HG02798 (cell line): Measurements from ENCODE around the gene SVBP.
"Not testable (repeated sequence)": the region's sequence is repeated elsewhere in the genome, so short reads cannot be mapped to it uniquely, and the experiment has no call there.

Source experiments
- ATAC-seq: cut with Tn5 transposase; IDR thresholded peaks from one replicate; pipeline ENCODE4 v1.9.1; 2021; ENCODE audit warnings: mild to moderate bottlenecking; ENCODE audit not compliant: unreplicated experiment, poor library complexity

SVBP gene

GRCh38 chr1:42816585-42817439 lies at the start of gene SVBP, which contains the start of gene ERMAP:
Gene SVBP (minus strand): TSS chr1:42817397. CDS start chr1:42816544, 853 bp downstream.
Gene ERMAP (plus strand): TSS chr1:42817122. CDS start chr1:42830449, 13,327 bp downstream.
- peak; percentile 94 for ATAC-seq

GRCh38 chr1:42866549-42866948 lies 49.4 kb upstream of the SVBP start:
- no peak for ATAC-seq

- no peak for ATAC-seq
Observed at GRCh38 chr1:42861014-42861399, 43.8 kb upstream of the SVBP start.

GRCh38 chr1:42860339-42861013 lies 43.3 kb upstream of the SVBP start:
- ATAC-seq: no peak

- not testable (repeated sequence) for ATAC-seq
Observed at GRCh38 chr1:42859366-42859765, 42.2 kb upstream of the SVBP start.

- not testable (repeated sequence) for ATAC-seq
Observed at GRCh38 chr1:42856554-42856953, 39.4 kb upstream of the SVBP start.

GRCh38 chr1:42853116-42853884 lies 36.1 kb upstream of the SVBP start:
- ATAC-seq: no peak

- no peak for ATAC-seq
Observed at GRCh38 chr1:42852608-42852980, 35.4 kb upstream of the SVBP start.

- ATAC-seq: no peak
Observed at GRCh38 chr1:42851960-42852607, 34.9 kb upstream of the SVBP start.

- ATAC-seq: no peak
Observed at GRCh38 chr1:42851420-42851819, 34.2 kb upstream of the SVBP start.

GRCh38 chr1:42849944-42850343 lies 32.7 kb upstream of the SVBP start:
- no peak for ATAC-seq

GRCh38 chr1:42848823-42849537 lies 31.8 kb upstream of the SVBP start:
- ATAC-seq: no peak

GRCh38 chr1:42847721-42848460 lies 30.7 kb upstream of the SVBP start:
- ATAC-seq: no peak

- ATAC-seq: no peak
Observed at GRCh38 chr1:42847111-42847595, 30.0 kb upstream of the SVBP start.

GRCh38 chr1:42846257-42847110 lies 29.3 kb upstream of the SVBP start, which contains the start of gene ZNF691:
Gene ZNF691 (plus strand): TSS chr1:42846613. CDS start chr1:42849659, 3,046 bp downstream.
- ATAC-seq: peak; percentile 93

- ATAC-seq: peak; percentile 15
Observed at GRCh38 chr1:42845866-42846256, 28.7 kb upstream of the SVBP start.

- ATAC-seq: no peak
Observed at GRCh38 chr1:42845193-42845592, 28.0 kb upstream of the SVBP start.

GRCh38 chr1:42844592-42845140 lies 27.5 kb upstream of the SVBP start:
- no peak for ATAC-seq
